Esophagus muscularis mucosa (tissue), 3 donors: ENCODE data around the gene STAT1.

Source experiments
- CTCF ChIP-seq, 3 experiments: fragments of 200-600 bp in 2 of 3; fragments of 450-650 bp in 1 of 3; sonication (generic) in 2 of 3; IDR thresholded peaks; one replicate each; pipeline ENCODE4 v1.5.1; 2017 to 2019; ENCODE audit warnings: antibody characterized with exemption in 3 of 3, mild to moderate bottlenecking in 2 of 3, moderate library complexity in 1 of 3
- POLR2A ChIP-seq: fragments of 450-650 bp; IDR thresholded peaks from one replicate; pipeline ENCODE4 v1.6.1; 2017; ENCODE audit warnings: antibody characterized with exemption, moderate library complexity, mild to moderate bottlenecking, low read depth
- POLR2AphosphoS5 ChIP-seq, 2 donors: sonication (generic); formaldehyde crosslinking; IDR thresholded peaks; one replicate each; pipeline ENCODE4 v1.6.1; 2017; ENCODE audit warnings: antibody characterized with exemption in 2 of 2

- peak; percentile 13 to 37 (median 29) for TF ChIP-seq CTCF (IDR thresholded peaks at IDR 0.05)
- peak; percentile 71 for TF ChIP-seq POLR2A
- peak; percentile 93 to 100 for TF ChIP-seq POLR2AphosphoS5 (IDR thresholded peaks at IDR 0.05)
These were observed 6.3 kb upstream of the STAT1 start for GRCh38 chr2:191020221-191020741.
